ENCODE measurements around the gene ENTHD1.

The ENTHD1 gene

DNA sequence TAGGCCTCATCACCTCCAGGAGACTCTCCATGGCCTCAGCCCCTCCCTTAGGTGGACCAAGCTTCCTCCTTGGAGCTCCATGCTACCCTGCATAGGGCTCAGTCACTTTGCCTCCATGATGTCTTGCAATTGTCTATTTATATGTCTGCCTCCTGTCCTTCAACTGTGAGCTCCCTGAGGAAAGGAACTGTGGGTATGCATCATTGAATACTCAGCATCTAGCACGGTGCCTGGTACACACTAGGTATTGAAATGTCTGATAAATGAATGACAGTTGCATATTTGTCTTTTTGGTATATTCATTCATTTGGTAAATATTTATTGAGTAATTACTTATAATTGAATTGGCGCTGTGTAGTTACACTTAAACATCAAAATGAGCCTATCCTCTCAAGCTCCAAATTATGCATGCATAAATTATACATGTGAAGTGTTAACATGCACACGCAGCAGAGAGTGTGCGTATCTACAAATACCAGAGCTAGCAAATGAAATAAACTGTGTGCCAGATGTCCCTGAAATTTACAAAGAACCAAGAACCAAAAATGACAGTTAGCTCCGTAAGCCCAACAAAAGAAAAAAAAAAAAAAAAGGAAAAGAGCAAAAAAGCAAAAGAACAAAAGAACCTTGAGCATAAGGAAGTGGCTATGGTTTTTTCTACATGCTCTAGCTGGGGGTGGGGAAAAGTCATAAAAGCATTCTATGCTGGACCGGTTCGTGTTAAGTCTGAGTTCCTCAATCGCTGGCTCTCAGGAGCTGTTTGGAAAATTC lies 32.5 kb upstream of the ENTHD1 start:
- in situ Hi-C loops (cut with MboI; ENCODE audit: low pct_unique_long_range_greater_than_20kb, low sequenced_read_pairs, unreplicated experiment), result no loop called here
- no peak for DNase-seq (ENCODE audit: low spot score)
- no peak for TF ChIP-seq CTCF (IDR thresholded peaks at IDR 0.05; ENCODE audit: extremely low read depth, insufficient read depth, missing control alignments)

GRCh38 chr22:39925273-39925672 lies 31.7 kb upstream of the ENTHD1 start:
- no peak for DNase-seq (ENCODE audit: low spot score)
- in situ Hi-C loops (cut with MboI; ENCODE audit: low pct_unique_long_range_greater_than_20kb, low sequenced_read_pairs, unreplicated experiment), result no loop called here
- TF ChIP-seq CTCF (IDR thresholded peaks at IDR 0.05; ENCODE audit: extremely low read depth, insufficient read depth, missing control alignments), result no peak

- in situ Hi-C loops (cut with MboI; ENCODE audit: low pct_unique_long_range_greater_than_20kb, low sequenced_read_pairs, unreplicated experiment), result no loop called here
- DNase-seq (ENCODE audit: low spot score), result no peak
- TF ChIP-seq CTCF (IDR thresholded peaks at IDR 0.05; ENCODE audit: extremely low read depth, insufficient read depth, missing control alignments), result no peak
These were observed 30.7 kb upstream of the ENTHD1 start for GRCh38 chr22:39924286-39924685.

DNA sequence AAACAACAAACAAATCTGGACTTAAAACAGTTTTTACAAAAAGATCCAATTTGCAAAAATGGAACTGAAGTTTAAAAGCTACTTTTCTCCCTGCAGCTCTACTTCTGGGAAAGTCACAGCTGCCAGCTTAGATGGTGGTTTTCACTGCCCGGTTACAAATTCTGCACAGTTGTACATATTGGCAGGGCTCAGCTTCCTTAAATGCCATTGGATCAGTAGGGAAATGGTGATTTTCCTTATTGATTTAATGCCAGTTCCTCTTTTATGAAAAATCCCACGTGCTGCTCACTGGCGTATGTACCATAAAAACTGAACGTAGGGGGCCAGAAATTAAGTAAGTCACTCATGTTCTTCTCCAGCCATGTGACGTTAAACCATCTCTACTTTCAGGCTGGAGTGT lies 30.1 kb upstream of the ENTHD1 start:
- DNase-seq (ENCODE audit: low spot score), result no peak
- in situ Hi-C loops (cut with MboI; ENCODE audit: low pct_unique_long_range_greater_than_20kb, low sequenced_read_pairs, unreplicated experiment), result no loop called here
- TF ChIP-seq CTCF (IDR thresholded peaks at IDR 0.05; ENCODE audit: extremely low read depth, insufficient read depth, missing control alignments), result no peak

DNA sequence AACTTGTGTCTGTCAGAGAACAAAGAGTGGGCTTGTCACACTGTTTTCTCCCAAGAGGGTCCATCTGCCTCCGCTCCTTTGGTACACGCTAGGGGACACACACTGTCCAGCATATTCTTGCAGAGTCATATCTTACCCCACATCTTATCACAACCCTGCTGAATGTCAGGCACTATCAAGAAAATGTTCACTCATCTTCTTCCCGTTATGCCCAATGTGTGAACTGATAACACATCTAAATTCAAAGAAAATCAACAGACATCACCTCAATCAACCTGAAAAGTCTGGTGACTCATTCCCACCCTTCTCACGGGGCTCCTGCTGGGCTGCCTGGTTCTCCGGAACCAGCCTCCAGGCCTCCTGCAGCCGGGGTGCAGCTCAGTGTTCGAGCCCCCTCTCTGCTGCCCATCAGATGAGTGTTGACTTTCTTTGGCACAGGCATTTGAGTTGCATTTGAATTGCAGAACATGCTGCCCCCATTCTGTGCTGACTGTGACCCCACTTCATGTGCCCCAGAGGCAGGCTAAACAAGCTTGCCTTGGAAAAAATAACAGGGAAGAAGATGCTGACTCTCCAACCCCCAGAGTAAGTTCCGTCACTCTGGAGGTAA lies 26.7 kb upstream of the ENTHD1 start:
- no peak for TF ChIP-seq CTCF (IDR thresholded peaks at IDR 0.05; ENCODE audit: extremely low read depth, insufficient read depth, missing control alignments)
- in situ Hi-C loops (cut with MboI; ENCODE audit: low pct_unique_long_range_greater_than_20kb, low sequenced_read_pairs, unreplicated experiment), result no loop called here
- DNase-seq (ENCODE audit: low spot score), result no peak

DNA sequence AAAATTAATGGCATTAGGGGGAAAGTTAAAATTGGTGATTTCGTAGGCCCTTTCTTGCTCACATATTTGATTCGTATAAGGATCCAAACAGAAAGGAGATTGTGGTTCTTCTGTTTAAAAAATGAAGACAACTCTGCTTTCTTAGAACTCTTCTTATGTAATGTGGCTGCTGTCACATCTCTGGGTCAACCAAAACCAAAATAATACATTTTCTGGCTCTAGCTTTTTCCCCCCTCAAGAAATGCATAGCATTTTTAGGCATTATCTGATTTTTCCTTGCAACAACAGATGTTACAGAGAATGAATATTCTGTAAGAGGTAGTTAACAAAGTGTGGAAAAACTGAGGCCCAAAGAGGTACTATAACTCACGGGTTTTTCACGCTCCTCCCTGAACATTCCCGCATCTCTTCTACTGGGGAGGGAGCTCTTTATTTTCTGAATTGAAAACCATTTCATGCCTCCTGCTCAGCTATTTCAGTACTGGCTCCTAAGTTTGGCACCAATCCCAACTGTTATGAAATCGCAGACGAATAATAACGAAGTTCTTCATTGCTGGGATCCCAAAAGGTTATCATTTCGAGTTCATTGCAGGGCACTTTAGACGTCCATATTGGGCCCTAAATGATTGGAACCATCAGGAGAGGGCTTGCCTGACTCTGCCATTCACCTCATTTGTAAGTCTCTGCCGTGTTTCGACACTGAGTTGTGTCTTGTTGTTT lies 24.4 kb upstream of the ENTHD1 start:
- TF ChIP-seq CTCF (IDR thresholded peaks at IDR 0.05; ENCODE audit: extremely low read depth, insufficient read depth, missing control alignments), result no peak
- in situ Hi-C loops (cut with MboI; ENCODE audit: low pct_unique_long_range_greater_than_20kb, low sequenced_read_pairs, unreplicated experiment), result no loop called here
- no peak for DNase-seq (ENCODE audit: low spot score)
